Measurements from ENCODE around the gene SCAMP3.
A peak's percentile ranks its signal among the peaks of the same experiment; 100 is the strongest.
"Not testable (repeated sequence)": the region's sequence is repeated elsewhere in the genome, so short reads cannot be mapped to it uniquely, and the experiment has no call there.

Gene SCAMP3

DNA sequence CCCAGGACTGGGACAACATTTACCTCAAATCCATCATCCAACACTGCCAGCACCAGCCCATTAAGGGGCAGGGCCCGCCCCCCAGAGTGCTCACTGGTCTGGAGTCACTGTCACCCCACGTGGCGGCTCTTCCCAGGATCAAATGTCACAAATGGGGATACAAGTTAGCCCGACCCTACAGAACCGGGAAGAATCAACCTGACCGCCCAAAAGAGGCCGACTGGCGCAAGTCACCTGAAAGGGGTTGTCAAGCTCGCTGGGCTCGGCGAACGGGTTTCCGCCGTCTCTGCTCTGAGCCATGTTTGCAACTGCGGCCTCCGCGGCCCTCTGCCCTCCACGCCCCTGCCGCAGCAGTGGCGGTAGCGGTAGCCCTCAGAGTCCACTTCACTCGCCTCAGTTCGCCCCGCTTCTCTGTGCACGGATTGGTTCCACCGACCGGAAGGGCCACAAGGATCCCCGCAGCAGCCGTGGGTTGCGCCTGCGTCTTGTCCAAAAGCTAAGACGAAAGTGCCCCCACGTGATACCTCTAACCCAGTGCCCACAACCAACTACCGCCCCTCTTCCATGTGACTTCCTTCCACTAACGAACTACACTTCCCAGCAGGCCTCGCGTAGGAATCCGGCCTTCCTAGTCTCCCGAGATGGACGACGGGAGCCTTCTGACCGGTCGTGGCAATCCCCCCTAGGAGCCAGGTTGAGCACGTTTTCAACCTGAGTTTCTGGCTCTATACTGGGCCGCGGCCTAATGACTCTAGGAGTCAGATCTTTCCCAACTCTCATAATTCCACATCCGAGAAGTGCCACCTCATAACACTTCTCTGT, at the start of gene SCAMP3:
SCAMP3 (minus strand) TSS at position 509 of the 822 bp plus-strand sequence; CDS start at position 300, 209 bp downstream.
- no peak for FAIRE-seq

DNA sequence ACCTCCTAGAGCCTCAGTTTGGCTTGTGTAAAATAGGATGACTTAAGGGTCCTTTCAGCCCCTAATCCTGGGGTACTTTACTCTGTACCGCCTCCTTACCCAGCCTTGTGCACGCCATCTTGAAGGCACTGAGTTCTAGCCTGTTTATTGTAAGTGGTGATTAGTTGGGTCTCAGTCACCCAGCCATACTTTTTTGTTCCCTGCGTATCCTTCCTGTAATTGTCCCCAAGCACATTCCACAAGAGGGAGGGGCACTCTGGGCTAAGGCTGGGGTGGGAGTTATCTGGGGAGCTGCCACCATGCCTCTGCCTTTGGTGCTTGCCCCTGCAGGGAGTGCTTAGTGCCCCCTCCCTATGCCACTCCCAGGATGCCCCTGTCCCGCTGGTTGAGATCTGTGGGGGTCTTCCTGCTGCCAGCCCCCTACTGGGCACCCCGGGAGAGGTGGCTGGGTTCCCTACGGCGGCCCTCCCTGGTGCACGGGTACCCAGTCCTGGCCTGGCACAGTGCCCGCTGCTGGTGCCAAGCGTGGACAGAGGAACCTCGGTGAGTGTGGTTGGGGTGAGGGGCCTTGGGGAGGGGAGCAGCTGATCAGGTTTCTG, 47.4 kb upstream of the SCAMP3 start:
- no peak for FAIRE-seq

DNA sequence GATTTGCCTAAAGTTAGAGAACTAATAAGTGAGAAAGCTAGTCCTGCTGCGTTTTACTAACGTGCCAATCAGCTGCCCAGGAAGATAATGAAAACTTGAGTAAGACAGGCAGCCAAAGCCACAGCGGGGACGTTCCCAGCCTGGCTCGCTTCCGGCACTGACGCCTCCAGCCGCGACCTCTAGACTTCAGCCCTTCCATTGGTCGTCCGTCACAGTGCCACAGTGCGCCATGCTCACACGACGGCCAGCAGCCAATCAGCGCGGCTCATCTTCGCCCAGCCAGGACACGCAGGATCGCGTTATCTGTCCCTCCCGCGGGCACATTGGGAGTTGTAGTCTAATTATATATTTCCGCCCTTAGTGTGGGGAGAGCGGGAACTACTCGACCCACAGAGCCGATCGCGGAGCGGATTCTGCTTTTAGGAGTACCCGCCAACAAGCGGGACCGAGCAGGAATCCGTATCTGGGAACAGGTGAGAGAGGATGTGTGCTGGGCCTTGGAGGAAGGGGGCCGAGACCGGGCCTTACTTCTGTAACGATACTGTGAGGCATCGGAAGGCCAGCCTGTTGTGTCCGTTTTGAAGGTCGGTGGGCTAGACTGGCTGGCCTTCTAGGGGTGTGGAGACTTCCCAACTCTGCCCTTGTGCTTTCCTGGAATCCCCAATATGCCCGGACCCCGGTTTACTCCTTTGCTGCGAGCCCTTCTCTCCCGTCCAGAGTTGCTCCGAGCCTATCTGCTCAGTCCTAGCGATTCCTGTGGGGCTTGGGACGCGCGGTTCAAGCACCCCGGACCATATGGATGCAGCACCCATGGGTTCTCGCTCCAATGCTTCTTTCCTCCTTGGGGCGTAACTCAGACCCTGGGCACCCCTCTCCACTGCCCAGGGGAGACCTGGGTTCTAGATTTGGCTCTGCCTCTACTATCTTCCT, 46.6 kb upstream of the SCAMP3 start, which contains the start of gene FDPS:
FDPS (plus strand) TSS at position 374 of the 930 bp plus-strand sequence. CDS start 924 bp downstream, outside the sequence.
- peak; percentile 57 for FAIRE-seq

DNA sequence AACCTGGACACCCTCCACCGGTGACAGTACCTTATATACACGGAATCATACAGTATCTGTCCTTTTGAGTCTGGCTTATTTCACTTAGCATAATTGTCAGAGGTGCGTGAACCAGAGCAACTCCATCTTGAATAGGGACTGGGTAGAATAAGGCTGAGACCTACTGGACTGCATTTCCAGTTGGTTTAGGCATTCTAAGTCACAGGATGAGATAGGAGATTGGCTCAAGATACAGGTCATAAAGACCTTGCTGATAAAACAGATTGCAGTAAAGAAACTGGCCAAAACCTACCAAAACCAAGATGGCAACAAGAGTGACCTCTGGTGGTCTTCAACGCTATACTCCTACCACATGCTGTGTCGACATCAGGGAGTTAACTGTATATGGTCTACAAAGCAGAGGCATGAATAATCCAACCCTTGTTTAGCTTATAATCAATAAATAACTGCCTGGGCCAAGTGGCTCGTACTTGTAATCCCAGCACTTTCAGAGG, 45.1 kb upstream of the SCAMP3 start:
- FAIRE-seq: no peak

DNA sequence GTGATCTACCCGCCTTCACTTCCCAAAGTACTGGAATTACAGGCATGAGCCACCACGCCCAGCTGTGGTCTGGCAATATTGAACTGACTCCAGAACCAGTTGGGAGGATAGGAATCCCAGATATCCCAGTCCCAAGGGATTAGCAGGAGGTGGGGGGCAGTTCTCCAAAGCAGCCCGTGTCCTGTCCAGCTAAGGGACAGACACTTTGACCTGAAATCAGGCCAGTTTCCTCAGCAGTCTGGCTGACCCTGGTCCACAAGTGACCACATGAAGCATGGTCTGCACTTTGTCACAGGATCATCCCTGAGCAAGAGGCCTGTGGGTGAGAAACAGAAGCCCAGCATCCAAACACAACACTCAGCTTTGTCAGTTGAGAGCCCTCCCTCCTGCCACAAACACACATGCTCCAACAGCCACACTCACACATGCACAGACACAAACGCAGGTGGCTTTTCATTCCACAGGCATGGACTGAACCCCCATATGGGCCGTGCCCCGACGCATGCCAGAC, 43.8 kb upstream of the SCAMP3 start:
- no peak for FAIRE-seq

- no peak for FAIRE-seq
Measured at GRCh38 chr1:155304558-155305063, 42.5 kb upstream of the SCAMP3 start.

GRCh38 chr1:155301342-155301841, 39.2 kb upstream of the SCAMP3 start, which contains the start of gene PKLR:
Gene PKLR, minus strand, starts transcription at chr1:155301438. Its CDS starts 43 bp downstream, at chr1:155301395.
- FAIRE-seq: no peak

DNA sequence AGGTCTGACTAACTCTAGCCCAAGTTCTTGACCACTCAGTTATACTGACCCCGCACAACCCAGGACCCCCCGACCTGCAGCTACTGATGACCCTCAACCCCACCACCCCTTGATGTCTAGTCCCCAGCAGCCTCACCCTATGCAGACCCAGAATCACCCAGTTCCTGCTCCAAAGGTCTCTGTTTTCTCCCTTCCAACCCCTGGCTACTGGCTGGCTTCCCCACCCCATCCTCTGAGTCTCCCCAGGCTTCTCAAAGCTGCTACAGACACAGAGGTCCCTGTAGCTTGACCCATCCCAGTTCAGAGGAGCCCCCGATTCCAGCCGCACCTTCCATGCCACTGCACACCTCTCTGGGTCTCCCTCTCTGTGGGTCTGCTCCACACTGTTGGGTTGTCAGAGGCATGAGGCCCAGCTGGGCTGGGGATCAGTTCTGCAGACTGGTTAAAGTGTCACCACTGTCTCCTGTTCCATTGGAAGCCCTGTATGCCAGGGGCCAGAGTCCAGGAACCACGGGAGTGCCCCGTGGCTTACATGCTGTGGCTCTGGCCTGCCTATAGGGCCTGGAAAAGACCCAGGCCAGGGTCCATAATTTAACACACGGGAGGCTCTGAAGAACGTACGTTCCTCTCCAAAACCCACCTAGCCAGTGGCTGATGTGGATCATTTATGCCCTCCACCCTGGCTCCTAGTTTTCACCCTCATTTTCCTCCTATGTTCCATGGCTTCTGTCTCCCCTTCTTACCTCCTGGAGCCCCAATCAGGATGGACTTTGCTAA, 38.6 kb upstream of the SCAMP3 start:
- no peak for FAIRE-seq

DNA sequence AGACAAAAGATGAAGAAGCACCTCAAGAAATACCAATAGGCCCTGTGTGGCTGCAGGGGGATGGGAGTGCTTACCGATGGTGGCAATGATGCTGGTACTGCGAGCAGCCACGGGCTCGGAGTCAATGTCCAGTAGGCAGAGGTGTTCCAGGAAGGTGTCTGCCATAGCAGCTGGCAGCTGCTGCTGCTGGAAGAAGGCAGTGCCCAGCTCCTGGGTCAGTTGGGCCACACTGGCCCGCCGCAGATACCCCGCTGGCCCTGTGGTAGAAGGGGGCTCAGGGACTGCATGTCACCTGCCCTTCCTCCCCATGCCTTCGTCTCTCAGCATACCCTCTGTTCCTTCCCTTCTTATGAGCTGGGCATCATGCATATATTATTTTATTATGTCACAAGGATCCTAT, 37.9 kb upstream of the SCAMP3 start:
- FAIRE-seq: no peak

DNA sequence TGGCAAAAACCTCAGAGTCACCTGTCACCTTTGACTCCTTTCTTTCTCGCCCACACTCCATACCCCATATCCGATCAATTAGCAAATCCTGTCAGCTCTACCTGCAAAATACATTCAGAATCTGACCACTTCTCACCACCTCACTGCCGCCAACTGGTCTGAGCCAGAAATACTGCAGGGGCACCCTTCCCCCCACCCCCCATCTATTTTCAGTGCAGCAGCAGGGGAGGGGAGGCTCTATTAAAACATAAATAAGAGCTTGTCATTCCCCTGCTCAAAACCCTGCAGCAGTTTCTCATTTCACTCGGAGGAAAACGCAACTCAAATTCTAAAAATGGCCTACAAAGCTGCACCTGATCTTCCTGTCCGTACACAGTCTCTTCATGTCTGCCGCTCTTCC, 35.2 kb upstream of the SCAMP3 start:
- FAIRE-seq: no peak

- no peak for FAIRE-seq
Measured at GRCh38 chr1:155296661-155297060, 34.5 kb upstream of the SCAMP3 start.

DNA sequence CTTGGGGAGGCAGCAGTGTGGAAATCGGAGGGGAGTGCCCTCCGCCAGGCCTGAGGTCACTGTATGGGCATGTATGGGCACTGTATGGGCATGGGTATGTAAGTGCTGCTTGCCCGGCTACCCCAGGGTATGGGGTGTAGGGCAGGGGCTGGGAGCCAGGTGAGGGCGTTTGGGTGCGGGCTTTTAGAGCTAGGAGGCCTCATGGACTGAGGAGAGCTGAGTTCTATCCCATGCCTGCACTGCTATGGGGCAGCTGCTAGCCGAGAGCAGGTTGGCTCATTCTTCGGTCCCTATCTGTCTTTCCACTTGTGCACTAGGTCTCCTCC, 33.7 kb upstream of the SCAMP3 start:
- no peak for FAIRE-seq

DNA sequence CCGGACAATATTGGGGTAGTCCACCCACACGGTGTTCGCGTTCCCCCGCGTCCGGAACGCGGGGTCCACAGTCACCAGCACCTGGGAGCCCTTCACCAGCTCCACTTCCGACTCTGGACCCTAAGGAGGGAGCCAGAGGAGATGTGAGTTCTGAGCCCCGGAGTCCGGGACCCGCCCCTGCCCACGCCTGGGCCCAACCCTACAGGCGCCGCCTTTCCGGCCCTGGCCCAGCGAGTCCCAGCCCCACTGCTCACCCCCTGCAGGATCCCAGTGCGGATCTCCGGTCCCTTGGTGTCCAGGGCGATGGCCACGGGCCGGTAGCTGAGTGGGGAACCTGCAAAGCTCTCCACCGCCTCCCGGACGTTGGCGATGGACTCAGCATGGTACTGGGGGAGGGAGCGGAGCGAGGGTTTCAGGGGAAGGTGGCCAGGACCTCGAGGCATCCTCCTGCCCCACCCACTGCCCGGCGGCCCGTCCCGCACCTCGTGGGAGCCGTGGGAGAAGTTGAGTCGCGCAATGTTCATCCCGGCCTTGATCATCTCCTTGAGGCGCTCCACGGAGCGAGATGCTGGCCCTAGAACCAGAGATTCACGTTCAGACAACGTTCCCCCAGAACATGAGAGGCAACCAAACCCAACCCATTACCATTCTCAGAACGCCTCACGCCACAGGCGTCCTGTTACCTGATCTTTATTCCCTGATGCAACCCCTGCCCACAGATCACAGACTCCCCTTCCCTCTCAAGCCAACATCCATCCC, 33.2 kb upstream of the SCAMP3 start:
- FAIRE-seq: no peak

- FAIRE-seq: no peak
Measured at GRCh38 chr1:155294520-155295182, 32.5 kb upstream of the SCAMP3 start.

DNA sequence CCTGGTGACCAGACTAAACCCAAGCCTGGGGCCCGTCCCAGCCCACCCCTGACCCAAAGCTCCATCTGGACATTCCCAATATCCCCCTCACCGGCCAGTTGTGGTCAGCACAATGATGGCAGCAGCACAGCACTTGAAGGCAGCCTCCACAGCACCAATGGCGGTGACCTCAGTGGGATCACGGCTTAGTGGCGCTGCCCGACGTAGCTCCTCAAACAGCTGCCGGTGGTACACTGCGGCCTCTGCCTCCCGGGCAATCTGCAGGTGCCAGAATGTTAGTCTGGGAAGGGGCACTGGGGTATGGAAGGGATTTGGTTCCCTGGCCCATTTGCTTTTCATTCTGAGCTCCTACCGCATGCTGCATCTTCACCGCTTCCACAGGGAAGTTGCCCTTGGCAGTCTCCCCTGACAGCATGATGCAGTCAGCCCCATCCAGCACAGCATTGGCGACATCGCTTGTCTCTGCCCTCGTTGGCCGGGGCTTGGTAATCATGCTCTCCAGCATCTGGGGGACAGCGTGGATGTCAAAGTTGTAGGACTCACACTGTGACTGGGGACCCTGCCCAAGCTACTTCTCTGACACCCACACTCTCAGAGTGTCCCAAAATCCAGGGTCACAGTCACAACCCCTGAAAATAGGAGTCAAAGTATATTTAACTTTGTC, 31.1 kb upstream of the SCAMP3 start:
- FAIRE-seq: no peak

DNA sequence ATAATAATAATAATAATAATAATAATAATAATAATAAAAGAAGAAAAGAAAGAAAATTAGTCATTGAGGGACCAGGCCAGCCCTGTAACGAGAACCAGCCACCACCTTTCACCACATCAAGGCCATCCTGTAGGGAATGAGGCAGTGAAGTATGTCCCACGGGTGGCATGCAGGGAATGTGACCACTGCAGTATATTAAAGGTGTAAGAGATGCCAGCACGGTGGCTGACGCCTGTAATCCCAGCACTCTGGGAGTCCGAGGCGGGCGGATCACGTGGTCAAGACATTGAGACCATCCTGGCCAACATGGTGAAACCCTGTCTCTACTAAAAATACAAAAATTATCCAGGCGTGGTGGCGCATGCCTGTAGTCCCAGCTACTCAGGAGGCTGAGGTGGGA, 28.8 kb upstream of the SCAMP3 start:
- FAIRE-seq: not testable (repeated sequence)

GRCh38 chr1:155287987-155288543, 25.9 kb upstream of the SCAMP3 start:
- FAIRE-seq: no peak

- no peak for FAIRE-seq
Measured at GRCh38 chr1:155286544-155286943, 24.4 kb upstream of the SCAMP3 start.

- FAIRE-seq: no peak
Measured at GRCh38 chr1:155285631-155286044, 23.5 kb upstream of the SCAMP3 start.
